ENCODE results near the gene SLCO3A1. TPM values are rescaled to one million over a fixed set of nuclear protein-coding genes. Genes with fewer than 3 reads are reported as not detected.

The SLCO3A1 gene
- total RNA-seq, 1 donor = 8.6 TPM

- no peak overlapping the region for H3K4me3 ChIP-seq (ENCODE audit: low read depth, low read length)
- TF ChIP-seq CTCF (IDR thresholded peaks at IDR 0.05; ENCODE audit: insufficient read depth, low read depth, low read length) = no peak
- DNase-seq (ENCODE audit: low read depth) = no peak
Observed at GRCh38 chr15:91857224-91857585, 3.7 kb downstream of the SLCO3A1 start.

- H3K4me3 ChIP-seq (ENCODE audit: low read depth, low read length) = no peak overlapping the region
- no peak for DNase-seq (ENCODE audit: low read depth)
- TF ChIP-seq CTCF (IDR thresholded peaks at IDR 0.05; ENCODE audit: insufficient read depth, low read depth, low read length) = no peak
Observed at GRCh38 chr15:91857772-91858171, 4.3 kb downstream of the SLCO3A1 start.

GRCh38 chr15:91860498-91860897 lies 7.0 kb downstream of the SLCO3A1 start:
- no peak overlapping the region for H3K4me3 ChIP-seq (ENCODE audit: low read depth, low read length)
- DNase-seq (ENCODE audit: low read depth) = no peak
- TF ChIP-seq CTCF (IDR thresholded peaks at IDR 0.05; ENCODE audit: insufficient read depth, low read depth, low read length) = no peak

DNA sequence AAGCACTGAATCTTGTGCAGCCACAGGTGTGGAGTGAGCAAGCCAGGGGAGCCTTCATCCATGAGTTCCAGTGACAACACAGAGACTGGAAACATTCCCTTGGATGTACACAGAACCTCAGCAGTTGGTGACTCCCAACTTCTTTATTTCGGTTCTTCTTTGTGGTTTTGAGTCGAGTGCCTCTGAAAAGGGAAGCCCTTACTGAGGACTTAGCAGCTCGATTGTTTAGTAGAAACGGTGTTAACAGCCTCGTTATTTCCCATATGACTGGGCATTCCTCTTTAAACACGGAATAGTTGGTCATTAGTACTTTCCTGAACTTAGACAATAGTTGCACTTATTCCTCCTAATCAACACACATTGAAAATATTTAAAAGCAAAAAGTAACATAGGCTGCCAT lies 7.7 kb downstream of the SLCO3A1 start:
- no peak overlapping the region for H3K4me3 ChIP-seq (ENCODE audit: low read depth, low read length)
- TF ChIP-seq CTCF (IDR thresholded peaks at IDR 0.05; ENCODE audit: insufficient read depth, low read depth, low read length) = no peak
- no peak for DNase-seq (ENCODE audit: low read depth)

DNA sequence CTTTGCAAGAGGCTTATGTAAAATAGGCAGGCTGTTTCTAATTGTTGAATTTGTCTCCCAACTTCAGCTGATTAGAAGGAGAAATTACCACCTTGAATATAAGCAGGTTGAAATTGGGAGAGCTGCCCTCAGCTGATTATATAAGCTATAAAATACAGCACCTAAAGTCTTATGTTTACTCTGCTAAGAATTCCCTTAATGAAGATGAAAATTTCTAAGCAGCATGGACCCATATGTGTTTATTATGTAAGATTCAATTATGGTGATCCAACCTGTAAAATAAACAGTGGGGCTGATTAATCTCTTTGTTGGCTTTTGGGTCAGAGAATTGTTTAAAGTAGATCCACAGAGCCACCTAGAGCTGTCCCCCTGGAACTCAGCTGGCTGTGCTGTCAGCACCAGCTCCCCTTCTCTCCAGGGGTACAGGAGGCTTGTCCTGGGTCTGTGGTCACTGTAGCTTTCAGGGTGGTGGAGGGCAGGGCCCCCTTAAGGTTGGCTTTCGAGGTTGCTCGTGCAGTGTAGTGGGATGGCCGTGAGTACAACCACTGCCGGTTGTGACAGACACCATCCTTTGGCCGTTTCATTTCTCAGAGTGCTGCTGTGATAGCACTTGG lies 9.5 kb downstream of the SLCO3A1 start:
- DNase-seq (ENCODE audit: low read depth) = no peak
- TF ChIP-seq CTCF (IDR thresholded peaks at IDR 0.05; ENCODE audit: insufficient read depth, low read depth, low read length) = no peak
- no peak overlapping the region for H3K4me3 ChIP-seq (ENCODE audit: low read depth, low read length)

GRCh38 chr15:91863621-91864255 lies 10.2 kb downstream of the SLCO3A1 start:
- TF ChIP-seq CTCF (IDR thresholded peaks at IDR 0.05; ENCODE audit: insufficient read depth, low read depth, low read length) = no peak
- no peak overlapping the region for H3K4me3 ChIP-seq (ENCODE audit: low read depth, low read length)
- no peak for DNase-seq (ENCODE audit: low read depth)

GRCh38 chr15:91864664-91865063 lies 11.2 kb downstream of the SLCO3A1 start:
- no peak overlapping the region for H3K4me3 ChIP-seq (ENCODE audit: low read depth, low read length)
- no peak for DNase-seq (ENCODE audit: low read depth)
- TF ChIP-seq CTCF (IDR thresholded peaks at IDR 0.05; ENCODE audit: insufficient read depth, low read depth, low read length) = no peak

All from fibroblast of villous mesenchyme (primary cell).